CD4-positive, alpha-beta T cell treated with Interleukin-2 at 100 ng/mL for 4 hours (primary cell): Measurements from ENCODE around the gene DNAH17.
A peak's percentile ranks its signal among the peaks of the same experiment; 100 is the strongest.
"Not testable (repeated sequence)": the region's sequence is repeated elsewhere in the genome, so short reads cannot be mapped to it uniquely, and the experiment has no call there.

Source experiments
- DNase-seq: peaks from one replicate; pipeline ENCODE4 v3.0.0-alpha.2; 2020; ENCODE audit warnings: low spot score

DNAH17 gene

DNA sequence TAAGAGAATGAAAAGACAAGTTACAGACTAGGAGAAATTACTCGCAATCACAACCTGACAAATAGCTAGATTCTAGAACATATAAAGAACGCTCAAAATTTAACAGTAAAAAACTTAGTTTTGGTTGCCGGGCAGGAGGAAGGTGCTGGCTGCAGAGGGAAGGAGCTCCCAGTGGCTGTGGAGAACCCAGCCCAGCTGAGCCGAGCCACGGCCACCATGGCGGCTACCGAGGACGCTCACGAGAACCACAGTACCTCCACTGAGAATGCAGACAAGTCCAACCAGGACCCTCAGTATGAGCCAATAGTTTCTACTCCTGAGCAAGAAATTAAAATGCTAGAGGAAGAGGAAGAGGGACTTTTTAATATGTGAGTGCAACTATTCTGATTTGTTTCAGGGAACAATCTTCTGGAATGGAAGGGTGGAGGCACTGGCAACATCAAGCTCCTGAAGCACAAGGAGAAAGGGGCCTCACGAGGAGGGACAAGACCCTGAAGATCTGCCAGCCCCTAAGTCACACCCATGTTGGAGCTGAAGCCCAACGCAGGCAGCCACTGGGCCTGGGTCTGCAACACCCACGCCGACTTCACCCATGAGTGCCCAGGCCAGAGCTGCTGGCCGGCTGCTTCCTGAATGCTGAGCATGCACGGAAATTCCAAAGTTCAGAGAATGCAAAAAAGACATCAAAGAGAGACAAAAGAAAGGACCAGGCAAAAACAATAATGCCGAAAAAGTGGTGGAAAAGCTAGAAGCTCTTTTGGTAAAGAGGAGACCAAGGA lies 55.0 kb downstream of the DNAH17 start:
- DNase-seq = no peak

DNA sequence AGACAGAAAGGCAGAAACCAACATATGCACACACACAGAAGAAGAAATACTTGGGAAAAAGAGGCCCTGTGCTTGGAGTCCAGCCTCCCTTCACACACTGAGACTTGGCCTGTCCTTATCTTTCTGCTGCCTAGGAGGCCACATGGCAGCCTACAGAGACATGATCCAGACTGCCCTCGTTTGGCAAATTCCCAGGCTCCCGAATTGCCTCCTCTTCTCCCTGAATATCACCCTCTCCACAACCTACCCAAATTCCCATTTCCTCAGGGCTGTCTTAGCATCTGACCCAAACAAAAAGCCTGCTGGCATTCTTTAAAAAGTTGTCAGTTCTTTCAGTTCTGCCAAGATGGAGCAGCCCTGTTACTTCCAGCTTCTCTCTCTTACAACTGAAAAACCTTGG lies 59.8 kb downstream of the DNAH17 start:
- no peak for DNase-seq

DNA sequence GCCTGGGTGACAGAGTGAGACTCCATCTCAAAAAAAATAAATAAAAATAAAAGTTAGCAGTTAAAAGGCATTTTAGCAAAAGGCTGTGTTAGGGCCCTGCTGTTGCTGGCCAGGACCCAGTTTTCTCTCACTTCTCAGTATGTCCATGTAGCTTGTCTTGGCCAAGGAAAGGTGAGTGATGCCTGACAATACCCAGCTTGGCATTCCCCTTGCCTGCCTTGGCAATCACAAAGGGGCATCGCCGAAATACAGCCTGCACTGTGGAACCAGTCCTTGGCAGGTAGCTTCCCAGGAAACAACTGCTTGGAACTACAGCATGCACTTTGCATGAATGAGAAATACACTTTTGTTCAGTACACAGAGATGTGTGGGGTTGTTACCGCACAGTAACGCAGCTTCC lies 61.7 kb downstream of the DNAH17 start:
- no peak for DNase-seq

DNA sequence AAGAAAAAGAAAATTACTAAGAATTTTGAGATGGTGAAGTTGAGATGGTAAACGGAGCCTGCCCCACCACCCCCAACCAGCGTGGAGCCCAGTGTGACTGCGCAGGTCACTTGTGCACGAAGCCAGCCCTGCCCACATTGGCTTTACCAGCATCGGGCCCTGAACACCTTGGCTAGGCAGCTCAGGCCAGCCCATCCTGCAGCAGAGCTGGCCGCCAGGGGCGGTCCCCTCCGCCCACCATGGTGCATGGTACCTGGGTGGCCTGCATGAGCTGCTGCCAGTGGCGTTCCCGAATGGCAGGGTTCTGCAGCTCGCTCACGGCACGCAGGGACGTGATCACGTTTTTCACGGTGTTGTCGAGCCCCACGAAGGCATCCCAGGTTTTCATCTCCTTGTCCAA lies 62.7 kb downstream of the DNAH17 start:
- DNase-seq = no peak

- no peak for DNase-seq
Observed at GRCh38 chr17:78512976-78513375, 64.2 kb downstream of the DNAH17 start.

GRCh38 chr17:78510141-78511075 lies 66.8 kb downstream of the DNAH17 start:
- DNase-seq = no peak

- no peak for DNase-seq
Observed at GRCh38 chr17:78507526-78507925, 69.7 kb downstream of the DNAH17 start.

GRCh38 chr17:78506454-78507309 lies 70.5 kb downstream of the DNAH17 start:
- no peak for DNase-seq

GRCh38 chr17:78504156-78504925 lies 72.9 kb downstream of the DNAH17 start:
- no peak for DNase-seq

GRCh38 chr17:78503388-78503787 lies 73.8 kb downstream of the DNAH17 start:
- DNase-seq = not testable (repeated sequence)

GRCh38 chr17:78502611-78503148 lies 74.5 kb downstream of the DNAH17 start:
- DNase-seq = no peak

- DNase-seq = no peak
Observed at GRCh38 chr17:78501241-78502036, 75.8 kb downstream of the DNAH17 start.

- no peak for DNase-seq
Observed at GRCh38 chr17:78500806-78501205, 76.4 kb downstream of the DNAH17 start.

- no peak for DNase-seq
Observed at GRCh38 chr17:78499715-78500540, 77.3 kb downstream of the DNAH17 start.

- DNase-seq = no peak
Observed at GRCh38 chr17:78498848-78499247, 78.3 kb downstream of the DNAH17 start.

- DNase-seq = peak; percentile 60
Observed at GRCh38 chr17:78497115-78497540, 80.1 kb downstream of the DNAH17 start.

GRCh38 chr17:78496311-78496710 lies 80.9 kb downstream of the DNAH17 start:
- no peak for DNase-seq

DNA sequence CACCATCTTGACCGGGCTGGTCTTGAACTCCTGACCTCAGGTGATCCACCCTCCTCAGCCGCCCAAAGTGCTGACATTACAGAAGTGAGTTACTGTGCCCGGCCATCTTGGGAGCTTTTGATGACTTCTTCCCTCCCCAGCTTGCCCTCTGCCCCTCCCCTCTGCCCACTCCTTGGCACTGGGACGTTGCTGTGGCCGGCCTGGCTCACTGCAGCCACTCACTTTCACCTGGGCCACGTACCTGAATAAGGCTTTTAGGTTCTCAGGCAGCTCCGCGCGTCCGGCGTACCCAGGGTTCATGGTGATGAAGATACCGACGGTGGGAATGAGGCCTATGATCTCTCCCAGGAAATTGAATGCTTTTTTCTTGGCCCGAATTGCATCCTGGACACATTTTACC lies 81.6 kb downstream of the DNAH17 start:
- DNase-seq = no peak

- no peak for DNase-seq
Observed at GRCh38 chr17:78494696-78495330, 82.4 kb downstream of the DNAH17 start.
